Hematopoietic multipotent progenitor cell treated with erythropoietin and hydrocortisone succinate and interleukin-3 and kit ligand, for 4 days (in vitro differentiated cells): ENCODE results near the gene KLC1.

Experiments
- DNase-seq: peaks from one replicate; pipeline ENCODE4 v3.0.0-alpha.2; 2015

KLC1 gene

DNA sequence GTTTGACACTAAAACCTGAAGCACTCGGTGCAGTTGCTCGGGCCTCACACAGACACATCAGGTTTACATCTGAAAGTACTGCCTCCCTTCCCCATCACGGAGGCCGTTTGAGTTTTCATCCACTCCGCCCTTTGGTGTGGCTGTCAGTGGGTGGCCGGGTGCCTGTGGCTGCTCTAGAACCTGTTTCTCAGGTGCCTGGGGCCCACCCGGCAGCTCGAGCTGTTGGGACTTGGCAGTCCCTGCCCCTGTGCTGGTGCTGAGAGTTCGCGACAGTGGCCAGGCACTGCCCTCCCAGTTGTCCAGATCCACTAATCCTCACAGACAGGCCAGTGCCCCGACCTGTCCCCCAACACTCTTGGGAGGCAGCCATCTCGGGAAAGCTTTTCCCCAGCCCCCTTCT lies 63.9 kb downstream of the KLC1 start:
- DNase-seq = no peak

GRCh38 chr14:103693515-103693914 lies 64.5 kb downstream of the KLC1 start:
- no peak for DNase-seq

DNA sequence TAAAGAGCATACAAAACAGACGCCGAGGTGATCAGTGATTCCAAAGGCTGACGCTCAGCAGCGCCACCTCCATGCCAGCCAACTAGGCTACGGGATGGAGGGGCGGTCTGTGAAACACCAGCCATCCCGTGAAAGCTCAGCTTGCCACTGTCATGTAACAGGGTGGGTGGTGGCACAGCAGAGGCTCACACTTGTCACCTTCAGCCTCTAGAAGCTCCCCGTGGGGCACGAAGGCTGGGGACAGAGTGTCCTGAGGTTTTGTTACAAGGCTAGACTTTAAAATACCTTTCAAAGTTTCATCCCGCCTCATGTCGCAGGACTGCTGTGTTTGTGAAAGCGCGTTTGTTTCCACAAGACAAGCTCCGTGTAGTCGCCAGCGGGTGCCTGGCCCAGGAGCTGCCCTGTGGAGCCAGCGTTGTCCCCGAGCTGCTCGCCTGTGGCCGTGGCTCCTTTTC lies 65.6 kb downstream of the KLC1 start:
- no peak for DNase-seq

GRCh38 chr14:103695296-103696069 lies 66.5 kb downstream of the KLC1 start:
- no peak for DNase-seq

GRCh38 chr14:103696070-103696402 lies 67.0 kb downstream of the KLC1 start:
- no peak for DNase-seq

DNA sequence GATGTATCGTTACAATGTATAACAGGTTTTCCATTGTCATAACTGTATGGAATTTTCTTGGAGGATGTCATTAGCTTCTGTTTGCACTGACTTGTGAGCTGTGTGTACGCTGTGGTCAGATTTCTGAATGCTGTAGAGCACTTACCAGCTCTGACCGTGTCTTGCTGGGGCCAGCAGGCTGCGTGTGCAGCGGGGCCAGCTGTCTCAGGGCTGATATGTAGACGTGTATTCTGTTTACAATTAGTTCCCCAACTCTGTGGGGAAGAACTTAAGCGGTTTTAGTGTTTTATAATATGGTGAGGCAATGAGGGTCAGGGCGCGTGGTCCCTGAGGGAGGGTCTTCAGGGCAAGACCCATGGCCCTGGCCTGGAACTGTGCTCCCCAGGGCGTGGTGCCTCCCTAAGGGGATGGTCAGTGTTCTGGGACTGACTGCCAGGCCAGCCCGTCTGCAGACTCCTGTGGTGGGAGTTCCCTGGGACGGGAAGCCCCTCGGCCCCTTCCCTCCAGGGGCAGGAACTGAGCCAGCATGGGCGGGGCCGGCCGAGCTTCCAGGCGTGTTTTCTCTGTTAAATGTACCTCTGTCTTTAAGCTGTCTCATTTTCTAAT lies 67.6 kb downstream of the KLC1 start:
- DNase-seq = peak; percentile 59

GRCh38 chr14:103697206-103697602 lies 68.2 kb downstream of the KLC1 start:
- DNase-seq = no peak

GRCh38 chr14:103697603-103698379 lies 68.8 kb downstream of the KLC1 start:
- DNase-seq = no peak

DNA sequence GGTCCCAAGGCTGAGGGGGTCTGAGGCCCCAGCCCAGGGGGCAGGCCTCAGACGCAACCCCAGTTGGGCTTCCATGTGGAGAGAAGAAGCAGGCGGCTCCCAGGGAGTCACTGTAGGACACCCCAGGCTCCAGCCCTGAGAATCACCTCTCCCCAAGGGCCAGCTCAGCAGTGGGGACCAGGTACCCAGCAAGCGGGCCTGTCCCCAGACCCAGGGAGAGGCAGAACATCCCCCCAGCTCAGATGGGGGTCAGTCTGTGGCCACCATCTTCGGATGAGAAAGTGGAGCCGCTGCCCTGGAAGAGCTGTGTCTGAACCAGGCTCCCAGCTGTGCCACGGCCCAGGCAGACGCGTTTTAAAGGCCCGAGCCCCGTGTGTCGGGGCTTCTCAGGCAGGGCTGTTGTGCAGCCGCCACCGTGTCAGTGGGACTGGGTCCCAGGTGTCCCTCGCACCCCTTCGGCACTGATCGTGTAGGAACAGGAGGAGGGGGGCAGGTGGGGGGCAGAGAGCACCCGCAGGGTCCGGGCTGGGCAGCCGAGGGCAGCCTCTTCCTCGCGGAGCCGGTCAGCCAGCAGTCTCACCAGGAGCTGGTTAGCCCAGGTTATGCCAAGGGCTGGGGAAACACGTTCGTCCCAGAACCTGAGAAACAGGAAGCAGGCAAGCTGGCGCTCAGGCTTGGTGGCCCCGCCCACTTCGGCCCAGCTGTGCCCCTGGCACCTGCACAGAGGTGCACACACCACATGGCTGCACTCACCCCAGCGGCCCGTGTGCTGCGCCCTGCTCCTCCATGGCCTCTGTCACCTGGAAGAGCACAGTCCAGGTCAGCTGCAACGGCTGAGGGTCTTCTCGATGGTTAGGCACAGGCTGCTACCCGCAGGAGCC lies 69.6 kb downstream of the KLC1 start:
- peak; percentile 40 for DNase-seq

GRCh38 chr14:103699261-103699661 lies 70.2 kb downstream of the KLC1 start:
- no peak for DNase-seq

GRCh38 chr14:103699901-103700752 lies 71.1 kb downstream of the KLC1 start:
- DNase-seq = no peak

GRCh38 chr14:103700753-103701490 lies 71.9 kb downstream of the KLC1 start:
- no peak for DNase-seq

DNA sequence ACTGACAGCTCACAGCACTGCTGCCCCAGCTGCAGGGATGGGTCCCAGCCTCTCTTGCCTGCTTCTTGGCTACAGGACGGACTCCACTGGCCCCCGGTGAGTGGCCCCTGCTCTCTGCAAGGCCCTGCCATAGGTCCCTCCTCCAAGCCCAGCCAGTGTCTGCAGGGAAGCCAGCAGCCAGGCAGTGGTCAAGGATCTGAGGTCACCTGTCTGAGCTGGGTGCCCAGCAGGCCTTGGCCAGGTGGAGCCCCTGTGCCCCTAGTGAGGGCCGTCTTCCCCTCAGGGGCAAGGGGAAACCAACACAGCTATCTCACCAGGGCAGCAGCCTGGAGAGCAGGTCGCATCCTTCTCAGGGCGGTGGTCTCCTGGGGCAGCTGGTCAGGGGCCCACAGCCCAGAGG lies 73.1 kb downstream of the KLC1 start:
- DNase-seq = no peak

DNA sequence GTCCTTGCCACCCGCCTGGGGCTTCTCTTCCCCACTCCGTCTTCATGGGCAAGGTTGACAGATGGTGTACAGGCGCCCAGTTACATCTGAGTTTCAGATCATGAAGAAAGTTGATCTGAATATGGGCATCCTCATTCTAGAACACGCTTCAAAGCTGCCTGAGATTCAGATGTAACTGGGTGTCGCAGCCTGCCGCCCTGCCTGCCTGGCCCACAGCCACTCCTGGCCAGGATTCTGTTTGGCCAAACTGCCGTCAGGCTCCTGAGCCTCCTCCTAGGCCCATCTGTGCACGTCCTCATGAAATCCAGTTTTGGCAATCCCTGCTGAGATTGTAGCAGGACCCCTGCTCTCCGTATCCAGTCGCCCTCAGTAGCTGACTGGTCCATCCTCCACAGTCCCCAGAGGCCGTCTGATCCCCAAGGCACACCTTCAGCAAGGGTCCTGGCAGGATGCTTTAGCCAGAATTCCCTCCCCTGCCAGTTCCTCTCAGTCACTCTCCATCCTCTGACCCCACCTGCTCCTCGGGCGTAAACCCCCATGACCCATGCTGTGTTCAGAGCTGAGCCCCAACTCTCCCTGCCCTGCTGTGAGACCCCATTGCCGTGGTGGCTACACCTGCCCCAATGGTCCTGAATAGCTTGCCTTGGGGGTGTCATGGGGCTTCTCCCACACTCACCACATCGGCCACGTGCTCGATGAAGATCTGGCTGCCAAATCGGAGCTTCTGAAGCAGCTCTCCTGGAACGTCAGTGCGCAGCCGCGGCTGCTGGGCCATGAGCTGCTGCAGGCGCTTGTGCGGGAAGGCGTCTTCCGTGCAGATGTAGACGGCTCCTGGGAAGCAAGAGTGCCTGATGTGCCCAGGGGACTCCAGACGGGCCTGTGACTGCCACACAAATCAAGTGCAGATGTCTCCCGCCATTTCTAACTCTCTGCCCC lies 73.8 kb downstream of the KLC1 start:
- DNase-seq = no peak

DNA sequence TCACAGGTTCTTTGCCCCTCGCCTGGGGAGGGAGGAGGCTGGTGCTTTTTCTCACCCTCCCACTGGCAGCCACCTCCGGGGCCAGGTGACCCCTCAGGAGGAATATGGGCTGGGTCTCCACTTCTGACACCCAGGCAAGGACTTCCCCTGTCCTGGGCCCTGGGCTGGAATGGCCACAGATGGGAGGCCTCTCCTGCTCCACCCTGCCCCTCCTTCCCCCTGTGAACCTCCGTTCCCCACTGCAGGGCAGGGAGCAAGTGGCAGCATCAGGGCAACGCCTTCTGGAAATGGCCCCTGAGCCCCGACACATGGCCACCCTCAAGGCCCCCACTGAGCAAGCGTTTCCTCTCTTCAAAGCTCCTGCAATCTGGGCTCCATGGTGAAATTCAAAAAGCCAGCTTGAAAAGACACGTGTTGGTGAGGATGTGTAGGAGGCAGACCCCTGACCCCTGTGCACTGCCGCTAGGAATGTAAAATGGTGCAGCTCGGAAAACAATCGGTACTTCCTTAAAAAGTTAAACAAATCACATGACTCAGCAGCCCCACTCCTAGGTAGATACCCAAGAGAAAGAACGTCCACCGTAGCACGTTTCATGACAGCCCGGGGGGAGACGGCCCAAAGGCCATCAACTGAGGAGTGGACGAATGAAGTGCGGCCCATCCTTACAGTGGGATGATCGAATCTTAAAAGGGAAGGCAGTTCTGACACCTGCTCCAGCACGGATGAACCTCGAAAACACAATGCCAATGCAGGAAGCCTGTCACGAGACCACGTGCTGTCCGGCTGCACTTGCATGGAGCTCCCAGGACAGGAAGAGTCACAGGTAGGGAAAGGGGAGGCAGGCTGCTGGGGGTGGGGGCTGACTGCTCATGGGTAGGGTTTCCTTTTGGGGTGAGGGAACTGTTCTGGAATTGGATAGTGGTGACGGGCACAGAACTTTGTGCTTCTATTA lies 74.7 kb downstream of the KLC1 start:
- DNase-seq = no peak

DNA sequence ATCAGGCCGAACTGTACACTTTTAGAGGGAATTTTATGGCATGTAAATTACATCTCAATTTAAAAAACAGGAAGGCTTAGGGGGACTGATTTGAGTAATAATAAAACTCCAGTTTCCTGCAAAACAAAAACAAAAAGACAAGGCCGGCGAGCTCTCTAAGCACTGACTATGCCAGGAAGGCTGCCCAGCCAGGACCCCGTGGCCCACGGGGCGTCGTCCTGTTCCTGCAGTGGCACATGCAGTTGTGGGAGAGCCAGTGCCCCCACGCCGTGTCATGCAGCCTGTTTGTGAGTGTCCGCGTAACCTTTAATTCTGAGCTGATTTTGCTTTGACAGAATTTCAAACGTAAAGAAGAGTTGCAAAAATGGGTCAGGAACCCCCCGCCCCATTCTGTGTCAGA lies 75.7 kb downstream of the KLC1 start:
- DNase-seq = no peak

- peak; percentile 41 for DNase-seq
Observed at GRCh38 chr14:103705118-103705503, 76.1 kb downstream of the KLC1 start.

DNA sequence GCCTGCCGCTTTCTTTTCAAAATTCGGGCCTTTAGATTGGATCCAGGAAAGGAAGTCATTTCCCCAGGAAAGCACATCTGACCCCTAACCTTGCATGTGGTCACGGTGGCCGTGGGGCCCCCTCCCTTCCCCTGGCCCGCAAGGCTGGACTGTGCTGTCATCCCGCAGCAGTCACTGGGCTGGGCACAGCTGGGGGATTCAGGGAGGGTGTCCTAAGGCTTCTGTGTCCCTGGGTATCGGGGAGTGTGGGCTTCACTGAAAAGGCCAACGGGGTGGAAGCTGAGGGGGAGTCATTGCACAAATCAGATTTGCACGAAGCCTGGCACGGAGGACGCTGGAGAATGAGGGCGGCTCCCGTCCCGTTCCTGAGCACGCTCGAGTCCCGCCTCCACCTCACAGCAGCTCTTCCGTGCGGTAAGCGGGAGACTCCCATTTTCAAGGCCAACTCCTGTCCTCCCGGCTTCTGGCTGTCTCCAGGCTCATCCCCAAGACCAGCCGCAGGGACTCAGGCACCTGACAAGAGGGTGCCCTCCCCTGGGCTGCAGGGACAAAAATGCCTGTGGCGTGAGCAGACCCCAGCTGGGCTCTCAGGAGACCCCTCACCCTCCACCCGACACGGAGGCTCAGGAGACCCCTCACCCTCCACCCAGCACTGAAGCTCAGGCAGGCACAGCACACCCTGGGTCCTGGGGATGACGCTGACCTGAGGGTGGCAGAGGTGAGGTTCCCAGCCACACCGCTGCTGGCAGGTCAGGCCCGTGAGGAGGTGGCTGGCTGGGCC lies 76.7 kb downstream of the KLC1 start:
- no peak for DNase-seq
